GM18951 (cell line): Measurements from ENCODE around the gene ZMYND8.
"Not testable (repeated sequence)": the region's sequence is repeated elsewhere in the genome, so short reads cannot be mapped to it uniquely, and the experiment has no call there.

Source experiments
- POLR2A ChIP-seq: IDR thresholded peaks from 4 replicates; pipeline ENCODE4 v1.6.1; 2011; ENCODE audit warnings: mild to moderate bottlenecking; ENCODE audit not compliant: insufficient read length, insufficient read depth; ENCODE audit errors: extremely low read depth
- in situ Hi-C: fragments of 300-500 bp; cut with MboI; formaldehyde crosslinking; loops from one replicate; pipeline ENCODE4 v1.12.0; 2022; ENCODE audit warnings: low sequenced_read_pairs, mixed read lengths, inconsistent platforms; ENCODE audit not compliant: unreplicated experiment

The ZMYND8 gene

GRCh38 chr20:47295129-47295813 lies 61.2 kb downstream of the ZMYND8 start:
- in situ Hi-C loops = no loop called here
- no peak for TF ChIP-seq POLR2A

GRCh38 chr20:47293631-47294030 lies 62.9 kb downstream of the ZMYND8 start:
- in situ Hi-C loops = no loop called here
- no peak for TF ChIP-seq POLR2A

- in situ Hi-C loops = no loop called here
- TF ChIP-seq POLR2A = no peak
These were observed 63.9 kb downstream of the ZMYND8 start for GRCh38 chr20:47292581-47292980.

GRCh38 chr20:47290666-47291430 lies 65.7 kb downstream of the ZMYND8 start:
- TF ChIP-seq POLR2A = no peak
- in situ Hi-C loops = no loop called here

GRCh38 chr20:47290008-47290407 lies 66.5 kb downstream of the ZMYND8 start:
- in situ Hi-C loops = no loop called here

GRCh38 chr20:47289096-47289495 lies 67.4 kb downstream of the ZMYND8 start:
- in situ Hi-C loops = no loop called here
- TF ChIP-seq POLR2A = no peak

More at GRCh38 chr20:47290008-47290407, 66.5 kb downstream of the ZMYND8 start:
- TF ChIP-seq POLR2A = no peak

GRCh38 chr20:47288530-47288929 lies 68.0 kb downstream of the ZMYND8 start:
- in situ Hi-C loops = not testable (repeated sequence)

GRCh38 chr20:47287609-47288144 lies 68.8 kb downstream of the ZMYND8 start:
- TF ChIP-seq POLR2A = no peak
- in situ Hi-C loops = no loop called here

GRCh38 chr20:47286681-47287080 lies 69.8 kb downstream of the ZMYND8 start:
- no peak for TF ChIP-seq POLR2A
- in situ Hi-C loops = no loop called here

GRCh38 chr20:47285189-47285588 lies 71.3 kb downstream of the ZMYND8 start:
- TF ChIP-seq POLR2A = no peak
- in situ Hi-C loops = no loop called here

- in situ Hi-C loops = no loop called here
- no peak for TF ChIP-seq POLR2A
These were observed 72.1 kb downstream of the ZMYND8 start for GRCh38 chr20:47284373-47284772.

- in situ Hi-C loops = no loop called here
- no peak for TF ChIP-seq POLR2A
These were observed 73.1 kb downstream of the ZMYND8 start for GRCh38 chr20:47283411-47283810.

GRCh38 chr20:47282864-47283263 lies 73.6 kb downstream of the ZMYND8 start:
- no peak for TF ChIP-seq POLR2A
- in situ Hi-C loops = no loop called here

GRCh38 chr20:47281376-47281775 lies 75.1 kb downstream of the ZMYND8 start:
- no peak for TF ChIP-seq POLR2A
- in situ Hi-C loops = no loop called here
